ENCODE data around the gene RASGRP1.

RASGRP1 gene

GRCh38 chr15:38551720-38552648 lies 12.6 kb downstream of the RASGRP1 start:
- Histone ChIP-seq H3K27ac (ENCODE audit: low read length) (no peak overlapping the region), H3K9me3 (ENCODE audit: control insufficient read depth, low read depth, low read length) (no peaks in the 10 kb centered on the region), H3K4me3 (ENCODE audit: low read length) (no peak overlapping the region), H3K9ac (ENCODE audit: low read length) (no peak overlapping the region), H3K27me3 (ENCODE audit: control insufficient read depth, insufficient read depth, low read length) (no peaks in the 10 kb centered on the region), H3K4me1 (ENCODE audit: control insufficient read depth, low read depth, low read length) (peaks cover 21% of the 10 kb centered on the region), H3K36me3 (ENCODE audit: control insufficient read depth, low read depth, low read length) (no peaks in the 10 kb centered on the region)

- H3K27me3 ChIP-seq (ENCODE audit: control insufficient read depth, insufficient read depth, low read length) = no peaks in the 10 kb centered on the region
- no peaks in the 10 kb centered on the region for H3K36me3 ChIP-seq (ENCODE audit: control insufficient read depth, low read depth, low read length)
- H3K27ac ChIP-seq (ENCODE audit: low read length) = no peak overlapping the region
- H3K4me1 ChIP-seq (ENCODE audit: control insufficient read depth, low read depth, low read length) = peaks cover 23% of the 10 kb centered on the region
- no peaks in the 10 kb centered on the region for H3K9me3 ChIP-seq (ENCODE audit: control insufficient read depth, low read depth, low read length)
- no peak overlapping the region for H3K9ac ChIP-seq (ENCODE audit: low read length)
- no peak overlapping the region for H3K4me3 ChIP-seq (ENCODE audit: low read length)
Measured at GRCh38 chr15:38549222-38549621, 15.4 kb downstream of the RASGRP1 start.

GRCh38 chr15:38547255-38547997 lies 17.2 kb downstream of the RASGRP1 start:
- H3K36me3 ChIP-seq (ENCODE audit: control insufficient read depth, low read depth, low read length) = no peaks in the 10 kb centered on the region
- H3K27ac ChIP-seq (ENCODE audit: low read length) = no peak overlapping the region
- H3K4me1 ChIP-seq (ENCODE audit: control insufficient read depth, low read depth, low read length) = peaks cover 16% of the 10 kb centered on the region
- H3K4me3 ChIP-seq (ENCODE audit: low read length) = no peak overlapping the region
- no peaks in the 10 kb centered on the region for H3K27me3 ChIP-seq (ENCODE audit: control insufficient read depth, insufficient read depth, low read length)
- H3K9me3 ChIP-seq (ENCODE audit: control insufficient read depth, low read depth, low read length) = no peaks in the 10 kb centered on the region
- no peak overlapping the region for H3K9ac ChIP-seq (ENCODE audit: low read length)

- Histone ChIP-seq H3K9me3 (ENCODE audit: control insufficient read depth, low read depth, low read length) (no peaks in the 10 kb centered on the region), H3K36me3 (ENCODE audit: control insufficient read depth, low read depth, low read length) (no peaks in the 10 kb centered on the region), H3K4me1 (ENCODE audit: control insufficient read depth, low read depth, low read length) (peaks cover 6% of the 10 kb centered on the region), H3K9ac (ENCODE audit: low read length) (no peak overlapping the region), H3K27me3 (ENCODE audit: control insufficient read depth, insufficient read depth, low read length) (no peaks in the 10 kb centered on the region), H3K4me3 (ENCODE audit: low read length) (no peak overlapping the region), H3K27ac (ENCODE audit: low read length) (no peak overlapping the region)
Measured at GRCh38 chr15:38545179-38545578, 19.4 kb downstream of the RASGRP1 start.

- Histone ChIP-seq H3K9ac (ENCODE audit: low read length) (no peak overlapping the region), H3K27ac (ENCODE audit: low read length) (no peak overlapping the region), H3K27me3 (ENCODE audit: control insufficient read depth, insufficient read depth, low read length) (no peaks in the 10 kb centered on the region), H3K36me3 (ENCODE audit: control insufficient read depth, low read depth, low read length) (no peaks in the 10 kb centered on the region), H3K4me1 (ENCODE audit: control insufficient read depth, low read depth, low read length) (no peaks in the 10 kb centered on the region), H3K4me3 (ENCODE audit: low read length) (no peak overlapping the region), H3K9me3 (ENCODE audit: control insufficient read depth, low read depth, low read length) (no peaks in the 10 kb centered on the region)
Measured at GRCh38 chr15:38541026-38541425, 23.6 kb downstream of the RASGRP1 start.

GRCh38 chr15:38540510-38540909 lies 24.1 kb downstream of the RASGRP1 start:
- Histone ChIP-seq H3K9me3 (ENCODE audit: control insufficient read depth, low read depth, low read length) (no peaks in the 10 kb centered on the region), H3K4me1 (ENCODE audit: control insufficient read depth, low read depth, low read length) (no peaks in the 10 kb centered on the region), H3K9ac (ENCODE audit: low read length) (no peak overlapping the region), H3K27ac (ENCODE audit: low read length) (no peak overlapping the region), H3K36me3 (ENCODE audit: control insufficient read depth, low read depth, low read length) (no peaks in the 10 kb centered on the region), H3K4me3 (ENCODE audit: low read length) (no peak overlapping the region), H3K27me3 (ENCODE audit: control insufficient read depth, insufficient read depth, low read length) (no peaks in the 10 kb centered on the region)

- H3K9ac ChIP-seq (ENCODE audit: low read length) = no peak overlapping the region
- H3K27ac ChIP-seq (ENCODE audit: low read length) = no peak overlapping the region
- no peaks in the 10 kb centered on the region for H3K4me1 ChIP-seq (ENCODE audit: control insufficient read depth, low read depth, low read length)
- H3K4me3 ChIP-seq (ENCODE audit: low read length) = no peak overlapping the region
- no peaks in the 10 kb centered on the region for H3K27me3 ChIP-seq (ENCODE audit: control insufficient read depth, insufficient read depth, low read length)
- no peaks in the 10 kb centered on the region for H3K9me3 ChIP-seq (ENCODE audit: control insufficient read depth, low read depth, low read length)
- no peaks in the 10 kb centered on the region for H3K36me3 ChIP-seq (ENCODE audit: control insufficient read depth, low read depth, low read length)
Measured at GRCh38 chr15:38539008-38539343, 25.6 kb downstream of the RASGRP1 start.

GRCh38 chr15:38538328-38539007 lies 26.1 kb downstream of the RASGRP1 start:
- Histone ChIP-seq H3K36me3 (ENCODE audit: control insufficient read depth, low read depth, low read length) (no peaks in the 10 kb centered on the region), H3K9me3 (ENCODE audit: control insufficient read depth, low read depth, low read length) (no peaks in the 10 kb centered on the region), H3K4me3 (ENCODE audit: low read length) (no peak overlapping the region), H3K9ac (ENCODE audit: low read length) (no peak overlapping the region), H3K27me3 (ENCODE audit: control insufficient read depth, insufficient read depth, low read length) (no peaks in the 10 kb centered on the region), H3K27ac (ENCODE audit: low read length) (no peak overlapping the region), H3K4me1 (ENCODE audit: control insufficient read depth, low read depth, low read length) (no peaks in the 10 kb centered on the region)

GRCh38 chr15:38536201-38536676 lies 28.4 kb downstream of the RASGRP1 start:
- H3K27ac ChIP-seq (ENCODE audit: low read length) = no peak overlapping the region
- H3K9me3 ChIP-seq (ENCODE audit: control insufficient read depth, low read depth, low read length) = no peaks in the 10 kb centered on the region
- no peaks in the 10 kb centered on the region for H3K36me3 ChIP-seq (ENCODE audit: control insufficient read depth, low read depth, low read length)
- H3K9ac ChIP-seq (ENCODE audit: low read length) = no peak overlapping the region
- no peak overlapping the region for H3K4me3 ChIP-seq (ENCODE audit: low read length)
- H3K27me3 ChIP-seq (ENCODE audit: control insufficient read depth, insufficient read depth, low read length) = no peaks in the 10 kb centered on the region
- no peaks in the 10 kb centered on the region for H3K4me1 ChIP-seq (ENCODE audit: control insufficient read depth, low read depth, low read length)

GRCh38 chr15:38535491-38536200 lies 29.0 kb downstream of the RASGRP1 start:
- Histone ChIP-seq H3K36me3 (ENCODE audit: control insufficient read depth, low read depth, low read length) (no peaks in the 10 kb centered on the region), H3K27ac (ENCODE audit: low read length) (no peak overlapping the region)

GRCh38 chr15:38534691-38535090 lies 29.9 kb downstream of the RASGRP1 start:
- Histone ChIP-seq H3K9ac (ENCODE audit: low read length) (no peak overlapping the region), H3K36me3 (ENCODE audit: control insufficient read depth, low read depth, low read length) (no peaks in the 10 kb centered on the region), H3K4me3 (ENCODE audit: low read length) (no peak overlapping the region), H3K4me1 (ENCODE audit: control insufficient read depth, low read depth, low read length) (no peaks in the 10 kb centered on the region), H3K9me3 (ENCODE audit: control insufficient read depth, low read depth, low read length) (no peaks in the 10 kb centered on the region), H3K27ac (ENCODE audit: low read length) (no peak overlapping the region), H3K27me3 (ENCODE audit: control insufficient read depth, insufficient read depth, low read length) (no peaks in the 10 kb centered on the region)

More at GRCh38 chr15:38535491-38536200, 29.0 kb downstream of the RASGRP1 start:
- Histone ChIP-seq H3K9ac (ENCODE audit: low read length) (no peak overlapping the region), H3K4me3 (ENCODE audit: low read length) (no peak overlapping the region), H3K9me3 (ENCODE audit: control insufficient read depth, low read depth, low read length) (no peaks in the 10 kb centered on the region), H3K4me1 (ENCODE audit: control insufficient read depth, low read depth, low read length) (no peaks in the 10 kb centered on the region), H3K27me3 (ENCODE audit: control insufficient read depth, insufficient read depth, low read length) (no peaks in the 10 kb centered on the region)

All from iPS-18a (cell line).